T-helper 2 cell (primary cell): ENCODE data around the gene PPP1R15B.
"Not testable (repeated sequence)": the region's sequence is repeated elsewhere in the genome, so short reads cannot be mapped to it uniquely, and the experiment has no call there.

Source experiments
- DNase-seq, 5 experiments: peaks; one replicate each; pipeline versions ENCODE4 v3.0.0 to v3.0.0-alpha.2; 2012 to 2022

Gene PPP1R15B

GRCh38 chr1:204443871-204444581 lies 32.4 kb upstream of the PPP1R15B start:
- no peak for DNase-seq

GRCh38 chr1:204443260-204443619 lies 31.6 kb upstream of the PPP1R15B start:
- no peak for DNase-seq

- no peak for DNase-seq
Observed at GRCh38 chr1:204442376-204443259, 31.0 kb upstream of the PPP1R15B start.

GRCh38 chr1:204441558-204441957 lies 29.9 kb upstream of the PPP1R15B start:
- DNase-seq = no peak

GRCh38 chr1:204439621-204440375 lies 28.2 kb upstream of the PPP1R15B start:
- DNase-seq = no peak

- DNase-seq = peak in 1 of 5 experiments; percentile 57
Observed at GRCh38 chr1:204438628-204439027, 27.0 kb upstream of the PPP1R15B start.

- no peak for DNase-seq
Observed at GRCh38 chr1:204437796-204438570, 26.4 kb upstream of the PPP1R15B start.

- DNase-seq = no peak
Observed at GRCh38 chr1:204435872-204436271, 24.3 kb upstream of the PPP1R15B start.

GRCh38 chr1:204435381-204435831 lies 23.8 kb upstream of the PPP1R15B start:
- no peak for DNase-seq

- no peak for DNase-seq
Observed at GRCh38 chr1:204434116-204434755, 22.6 kb upstream of the PPP1R15B start.

GRCh38 chr1:204432708-204433107 lies 21.1 kb upstream of the PPP1R15B start:
- no peak for DNase-seq

- peak; percentile 40 to 77 (median 69) for DNase-seq
Observed at GRCh38 chr1:204431310-204432184, 19.9 kb upstream of the PPP1R15B start.

- DNase-seq = no peak
Observed at GRCh38 chr1:204429746-204430145, 18.1 kb upstream of the PPP1R15B start.

- DNase-seq = no peak
Observed at GRCh38 chr1:204426971-204427701, 15.5 kb upstream of the PPP1R15B start.

- no peak for DNase-seq
Observed at GRCh38 chr1:204426474-204426873, 14.9 kb upstream of the PPP1R15B start.

- DNase-seq = no peak
Observed at GRCh38 chr1:204426035-204426436, 14.4 kb upstream of the PPP1R15B start.

GRCh38 chr1:204424621-204425020 lies 13.0 kb upstream of the PPP1R15B start:
- no peak for DNase-seq

GRCh38 chr1:204422061-204422705 lies 10.6 kb upstream of the PPP1R15B start:
- DNase-seq = not testable (repeated sequence)

GRCh38 chr1:204421441-204421840 lies 9.8 kb upstream of the PPP1R15B start:
- no peak for DNase-seq
